ENCODE results near the gene RAD54L2. TPM values are rescaled to one million over a fixed set of nuclear protein-coding genes. Genes with fewer than 3 reads are reported as not detected.
A peak's percentile ranks its signal among the peaks of the same experiment; 100 is the strongest.
"Not testable (repeated sequence)": the region's sequence is repeated elsewhere in the genome, so short reads cannot be mapped to it uniquely, and the experiment has no call there.

The RAD54L2 gene
- total and polyA plus RNA-seq, 9 donors = 5.8 to 32.5 (median 23.0) TPM

DNA sequence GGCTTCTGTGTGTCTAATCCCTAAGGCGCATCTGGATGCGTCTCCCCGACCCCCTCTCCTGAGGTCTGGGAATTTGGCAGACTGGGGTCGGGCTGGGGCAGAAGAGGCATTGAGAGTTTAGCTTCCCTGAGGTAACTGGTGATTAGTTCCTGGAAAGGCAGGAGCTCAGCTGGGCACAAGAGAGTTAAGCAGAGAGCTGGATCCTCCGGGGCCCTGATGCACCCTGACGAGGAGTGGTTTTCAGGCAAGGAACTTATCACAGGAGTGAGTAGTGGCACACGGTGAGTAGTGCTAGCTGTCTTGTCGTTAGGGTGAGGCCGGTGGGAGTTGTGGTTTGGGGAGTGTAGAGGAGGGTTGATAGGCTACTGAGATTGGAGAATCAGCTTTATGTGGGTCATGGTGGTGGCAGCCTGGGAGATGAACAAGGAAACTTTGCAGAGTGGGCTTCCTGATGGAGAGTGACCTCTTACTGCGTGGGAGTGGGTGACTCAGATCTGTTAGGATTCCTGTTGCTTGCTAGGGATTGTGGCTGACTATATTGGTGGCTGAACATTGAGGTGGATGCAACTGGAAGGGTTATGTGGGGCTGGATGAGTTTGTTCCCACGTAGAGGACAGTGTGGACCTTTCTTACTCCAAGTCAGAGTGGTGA, 897 bp downstream of the RAD54L2 start:
- TF ChIP-seq, protein P1, sequence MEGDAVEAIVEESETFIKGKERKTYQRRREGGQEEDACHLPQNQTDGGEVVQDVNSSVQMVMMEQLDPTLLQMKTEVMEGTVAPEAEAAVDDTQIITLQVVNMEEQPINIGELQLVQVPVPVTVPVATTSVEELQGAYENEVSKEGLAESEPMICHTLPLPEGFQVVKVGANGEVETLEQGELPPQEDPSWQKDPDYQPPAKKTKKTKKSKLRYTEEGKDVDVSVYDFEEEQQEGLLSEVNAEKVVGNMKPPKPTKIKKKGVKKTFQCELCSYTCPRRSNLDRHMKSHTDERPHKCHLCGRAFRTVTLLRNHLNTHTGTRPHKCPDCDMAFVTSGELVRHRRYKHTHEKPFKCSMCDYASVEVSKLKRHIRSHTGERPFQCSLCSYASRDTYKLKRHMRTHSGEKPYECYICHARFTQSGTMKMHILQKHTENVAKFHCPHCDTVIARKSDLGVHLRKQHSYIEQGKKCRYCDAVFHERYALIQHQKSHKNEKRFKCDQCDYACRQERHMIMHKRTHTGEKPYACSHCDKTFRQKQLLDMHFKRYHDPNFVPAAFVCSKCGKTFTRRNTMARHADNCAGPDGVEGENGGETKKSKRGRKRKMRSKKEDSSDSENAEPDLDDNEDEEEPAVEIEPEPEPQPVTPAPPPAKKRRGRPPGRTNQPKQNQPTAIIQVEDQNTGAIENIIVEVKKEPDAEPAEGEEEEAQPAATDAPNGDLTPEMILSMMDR (IDR thresholded peaks at IDR 0.05) = no peak
- TF ChIP-seq POLR2A (IDR thresholded peaks at IDR 0.05) (no peak), EP300 (IDR thresholded peaks at IDR 0.05) (no peak)
- intact Hi-C loops (cut with DNase I) = loop anchor here in 2 of 4 donors (10.0 kb wide), 2 partner anchors 85 to 145 kb away; no protein-coding TSS in a partner anchor
- H3K27me3 ChIP-seq = no peaks in the 10 kb centered on the region
- H3K4me3 ChIP-seq = peak overlapping the region; percentile 99
- no peaks in the 10 kb centered on the region for H3K9me3 ChIP-seq
- peak overlapping the region; percentile 75 to 86 for H3K27ac ChIP-seq
- no peaks in the 10 kb centered on the region for H3K36me3 ChIP-seq
- DNase-seq = no peak
- WGBS, 3 donors = 1 to 3% (median 2%) methylated on average over 11 of the region's 11 CpGs
- no peaks in the 10 kb centered on the region for H3K4me1 ChIP-seq (ENCODE audit: insufficient read depth)

DNA sequence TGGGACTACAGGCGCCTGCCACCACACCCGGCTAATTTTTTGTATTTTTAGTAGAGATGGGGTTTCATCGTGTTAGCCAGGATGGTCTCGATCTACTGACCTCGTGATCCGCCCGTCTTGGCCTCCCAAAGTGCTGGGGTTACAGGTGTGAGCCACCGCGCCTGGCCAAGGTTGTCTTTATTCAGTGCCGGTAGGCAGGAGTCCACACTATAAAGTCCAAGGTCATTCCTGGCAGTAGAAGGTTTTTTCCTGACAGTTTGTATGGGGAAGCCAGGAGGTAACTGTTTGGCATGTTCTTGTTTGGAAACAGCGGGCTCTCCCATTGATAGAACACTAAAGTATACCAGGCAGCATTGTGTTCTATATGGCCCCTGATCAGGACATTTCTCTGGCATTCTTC, 4.1 kb downstream of the RAD54L2 start:
- H3K27ac ChIP-seq; H3K9me3 ChIP-seq; H3K4me1 ChIP-seq (ENCODE audit: insufficient read depth); H3K27me3 ChIP-seq; intact Hi-C loops (cut with DNase I); H3K4me3 ChIP-seq; DNase-seq; H3K36me3 ChIP-seq: not testable (repeated sequence)
- WGBS, 3 donors = 88 to 90% (median 89%) methylated on average over 11 of the region's 11 CpGs

DNA sequence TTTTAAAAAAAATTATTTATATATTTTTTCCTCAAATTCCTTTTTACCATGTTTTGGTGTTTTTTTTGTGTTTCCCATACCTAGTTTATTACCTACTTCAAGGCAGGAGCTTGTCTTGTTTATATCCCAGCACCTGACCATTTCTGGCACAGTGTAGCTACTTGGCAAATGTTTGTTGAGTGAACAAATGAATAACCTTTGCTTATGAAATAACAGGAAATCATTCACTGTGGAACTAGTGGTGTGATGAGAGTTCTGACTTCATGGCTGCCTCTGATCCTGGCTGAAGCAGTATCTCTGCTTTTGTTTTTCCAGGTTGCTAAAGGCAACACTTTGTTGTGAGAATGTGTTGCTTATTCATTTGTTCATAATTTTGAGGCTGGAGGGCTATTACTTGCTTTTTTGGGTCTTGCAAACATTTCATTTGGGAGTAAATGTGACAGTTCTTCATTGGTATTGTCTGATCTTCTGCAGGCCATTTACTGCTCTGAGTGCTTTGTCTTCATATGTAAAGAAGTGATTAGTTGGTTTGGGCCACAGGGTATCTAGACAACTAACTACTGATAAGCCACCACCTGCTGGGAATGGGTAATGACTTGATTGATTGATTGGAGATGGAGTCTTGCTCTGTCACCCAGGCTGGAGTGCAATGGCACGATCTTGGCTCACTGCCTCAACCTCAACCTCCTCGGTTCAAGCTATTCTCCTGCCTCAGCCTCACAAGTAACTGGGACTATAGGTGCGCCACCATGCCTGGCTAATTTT, 5.7 kb downstream of the RAD54L2 start:
- WGBS, 3 donors = 85 to 94% (median 89%) methylated on average over 3 of the region's 3 CpGs
- no peak for DNase-seq
- Histone ChIP-seq H3K9me3 (no peaks in the 10 kb centered on the region), H3K27ac (no peak overlapping the region), H3K4me3 (no peak overlapping the region), H3K36me3 (no peaks in the 10 kb centered on the region), H3K4me1 (ENCODE audit: insufficient read depth) (peaks cover under 1% of the 10 kb centered on the region), H3K27me3 (no peaks in the 10 kb centered on the region)
- TF ChIP-seq POLR2A (IDR thresholded peaks at IDR 0.05) = no peak
- TF ChIP-seq, protein P1 (IDR thresholded peaks at IDR 0.05) = no peak
- no peak for TF ChIP-seq EP300 (IDR thresholded peaks at IDR 0.05)
- intact Hi-C loops (cut with DNase I) = no loop called here

DNA sequence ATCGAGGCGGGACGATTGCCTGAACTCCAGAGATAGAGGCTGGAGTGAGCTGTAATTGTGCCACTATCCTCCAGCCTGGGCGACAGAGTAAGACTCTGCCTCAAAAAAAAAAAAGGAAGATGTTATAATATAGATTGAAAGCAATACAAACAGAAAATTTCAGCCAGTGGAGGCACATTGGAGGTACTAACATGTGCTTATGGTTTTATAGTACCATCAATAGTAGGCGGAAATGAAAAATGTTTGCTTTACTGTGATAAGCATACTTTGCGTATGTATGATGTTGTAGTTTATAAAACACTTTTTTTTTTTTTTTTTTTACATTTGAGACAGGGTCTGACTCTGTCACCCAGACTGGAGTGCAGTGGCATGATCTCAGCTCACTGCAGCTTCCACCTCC, 8.8 kb downstream of the RAD54L2 start:
- intact Hi-C loops (cut with DNase I) = no loop called here
- TF ChIP-seq, protein P1 (IDR thresholded peaks at IDR 0.05) = no peak
- TF ChIP-seq EP300 (IDR thresholded peaks at IDR 0.05) = no peak
- no peak for TF ChIP-seq POLR2A (IDR thresholded peaks at IDR 0.05)
- 90 to 92% (median 91%) methylated on average over 6 of the region's 6 CpGs for WGBS, 3 donors

DNA sequence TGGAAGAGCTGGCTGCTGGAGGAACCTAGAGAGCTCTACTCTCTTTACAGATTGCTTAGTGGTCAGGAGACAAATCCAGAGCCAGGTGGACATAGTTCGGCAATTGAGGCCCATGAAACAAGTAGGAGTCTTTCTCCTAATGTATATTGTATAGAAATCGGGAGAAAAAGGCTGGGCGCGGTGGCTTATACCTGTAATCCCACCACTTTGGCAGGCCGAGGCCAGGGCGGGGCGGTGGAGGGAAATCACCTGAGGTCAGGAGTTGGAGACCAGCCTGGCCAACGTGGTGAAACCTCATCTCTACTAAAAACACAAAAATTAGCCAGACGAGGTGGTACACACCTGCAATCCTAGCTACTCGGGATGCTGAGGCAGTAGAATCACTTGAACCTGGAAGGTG, 10.8 kb downstream of the RAD54L2 start:
- Histone ChIP-seq H3K27me3 (no peaks in the 10 kb centered on the region), H3K4me1 (ENCODE audit: insufficient read depth) (peaks cover 5% of the 10 kb centered on the region), H3K36me3 (no peaks in the 10 kb centered on the region), H3K27ac (no peak overlapping the region), H3K9me3 (no peaks in the 10 kb centered on the region), H3K4me3 (no peak overlapping the region)
- 91 to 94% (median 93%) methylated on average over 10 of the region's 10 CpGs for WGBS, 3 donors
- no peak for DNase-seq
- intact Hi-C loops (cut with DNase I) = no loop called here
- TF ChIP-seq POLR2A (IDR thresholded peaks at IDR 0.05) = no peak
- TF ChIP-seq, protein P1 (IDR thresholded peaks at IDR 0.05) = no peak
- no peak for TF ChIP-seq EP300 (IDR thresholded peaks at IDR 0.05)

More for the DNA sequence above, 8.8 kb downstream of the RAD54L2 start:
- DNase-seq = no peak
- Histone ChIP-seq H3K4me3 (no peak overlapping the region), H3K27ac (no peak overlapping the region), H3K9me3 (no peaks in the 10 kb centered on the region), H3K36me3 (no peaks in the 10 kb centered on the region), H3K27me3 (no peaks in the 10 kb centered on the region), H3K4me1 (ENCODE audit: insufficient read depth) (peaks cover 5% of the 10 kb centered on the region)
